Activated T-cell treated with anti-CD3 and anti-CD28 coated beads, Interleukin-2, amount 50 U/mL, for 4 hours (primary cell): ENCODE data around the gene PRKCA. TPM values are rescaled to one million over a fixed set of nuclear protein-coding genes. Genes with fewer than 3 reads are reported as not detected.

Source experiments
- ATAC-seq, 2 donors: fragments of 200-7000 bp; cut with Tn5 transposase; one replicate each; pipeline ENCODE4 v1.10.0; 2021
- DNase-seq: peaks from one replicate; pipeline ENCODE4 v3.0.0-alpha.2; 2020
- H3K27me3 Mint-ChIP-seq: one replicate; pipeline ENCODE4 v1.8.0; 2021; ENCODE audit warnings: low read depth, mixed read lengths
- H3K36me3 Mint-ChIP-seq: one replicate; pipeline ENCODE4 v1.8.0; 2022; ENCODE audit warnings: mixed read lengths; ENCODE audit not compliant: insufficient read depth
- H3K4me1 Mint-ChIP-seq: one replicate; pipeline ENCODE4 v1.8.0; 2021; ENCODE audit warnings: low read depth, mixed read lengths
- H3K4me3 Mint-ChIP-seq: one replicate; pipeline ENCODE4 v1.8.0; 2021; ENCODE audit warnings: mild to moderate bottlenecking, moderate library complexity, mixed read lengths
- H3K9me3 Mint-ChIP-seq: one replicate; pipeline ENCODE4 v1.8.0; 2021; ENCODE audit warnings: mixed read lengths
- total RNA-seq, 3 donors: library from RNA; stranded (reverse); gene quantifications; one replicate each; pipeline ENCODE4 v1.2.1, GENCODE V29; 2021

The PRKCA gene
- total RNA-seq, 3 donors from 2014 or later, result 79.4 to 114 (median 95.3) TPM

GRCh38 chr17:66420961-66421371 lies 118.6 kb downstream of the PRKCA start:
- Mint-ChIP-seq H3K27me3 (no peaks in the 10 kb centered on the region), H3K9me3 (no peaks in the 10 kb centered on the region), H3K4me3 (no peak overlapping the region), H3K4me1 (peaks cover 67% of the 10 kb centered on the region), H3K36me3 (no peaks in the 10 kb centered on the region)
- DNase-seq (no peak), ATAC-seq (peak; percentile 41 to 51)

- no peaks in the 10 kb centered on the region for H3K27me3 Mint-ChIP-seq
- no peak for DNase-seq
Measured at GRCh38 chr17:66422186-66422585, 119.8 kb downstream of the PRKCA start.

GRCh38 chr17:66423056-66423955 lies 120.9 kb downstream of the PRKCA start:
- no peak for DNase-seq
- peak in 1 of 2 donors; percentile 35 for ATAC-seq
- H3K4me3 Mint-ChIP-seq, result no peak overlapping the region
- H3K27me3 Mint-ChIP-seq, result no peaks in the 10 kb centered on the region
- H3K36me3 Mint-ChIP-seq, result no peaks in the 10 kb centered on the region
- H3K9me3 Mint-ChIP-seq, result no peaks in the 10 kb centered on the region
- H3K4me1 Mint-ChIP-seq, result peaks cover 65% of the 10 kb centered on the region

More at GRCh38 chr17:66422186-66422585, 119.8 kb downstream of the PRKCA start:
- no peak for ATAC-seq
- Mint-ChIP-seq H3K4me1 (peaks cover 67% of the 10 kb centered on the region), H3K36me3 (no peaks in the 10 kb centered on the region), H3K9me3 (no peaks in the 10 kb centered on the region), H3K4me3 (no peak overlapping the region)

- Mint-ChIP-seq H3K9me3 (no peaks in the 10 kb centered on the region), H3K4me3 (no peak overlapping the region), H3K36me3 (no peaks in the 10 kb centered on the region), H3K4me1 (peaks cover 72% of the 10 kb centered on the region), H3K27me3 (no peaks in the 10 kb centered on the region)
- no peak for DNase-seq
- ATAC-seq, result peak in 1 of 2 donors; percentile 24
Measured at GRCh38 chr17:66425756-66426396, 123.5 kb downstream of the PRKCA start.

- peak; percentile 18 for DNase-seq
- ATAC-seq, result peak; percentile 84
- Mint-ChIP-seq H3K36me3 (no peaks in the 10 kb centered on the region), H3K4me1 (peaks cover 70% of the 10 kb centered on the region), H3K9me3 (no peaks in the 10 kb centered on the region), H3K27me3 (no peaks in the 10 kb centered on the region), H3K4me3 (no peak overlapping the region)
Measured at GRCh38 chr17:66426397-66427033, 124.1 kb downstream of the PRKCA start.

- H3K4me1 Mint-ChIP-seq, result peaks cover 70% of the 10 kb centered on the region
- H3K4me3 Mint-ChIP-seq, result no peak overlapping the region
- H3K36me3 Mint-ChIP-seq, result no peaks in the 10 kb centered on the region
- no peak for DNase-seq
- H3K9me3 Mint-ChIP-seq, result no peaks in the 10 kb centered on the region
- no peak for ATAC-seq
- no peaks in the 10 kb centered on the region for H3K27me3 Mint-ChIP-seq
Measured at GRCh38 chr17:66427134-66427533, 124.7 kb downstream of the PRKCA start.

- Mint-ChIP-seq H3K27me3 (no peaks in the 10 kb centered on the region), H3K4me3 (no peak overlapping the region), H3K4me1 (peaks cover 75% of the 10 kb centered on the region), H3K36me3 (no peaks in the 10 kb centered on the region), H3K9me3 (no peaks in the 10 kb centered on the region)
- DNase-seq (no peak), ATAC-seq (no peak)
Measured at GRCh38 chr17:66429680-66430079, 127.3 kb downstream of the PRKCA start.

- no peak for DNase-seq
- ATAC-seq, result no peak
- no peaks in the 10 kb centered on the region for H3K36me3 Mint-ChIP-seq
- no peaks in the 10 kb centered on the region for H3K9me3 Mint-ChIP-seq
- peaks cover 62% of the 10 kb centered on the region for H3K4me1 Mint-ChIP-seq
- no peaks in the 10 kb centered on the region for H3K27me3 Mint-ChIP-seq
- no peak overlapping the region for H3K4me3 Mint-ChIP-seq
Measured at GRCh38 chr17:66430846-66431795, 128.7 kb downstream of the PRKCA start.

GRCh38 chr17:66431910-66432309 lies 129.5 kb downstream of the PRKCA start:
- no peak for ATAC-seq
- H3K9me3 Mint-ChIP-seq, result no peaks in the 10 kb centered on the region
- H3K36me3 Mint-ChIP-seq, result no peaks in the 10 kb centered on the region
- peaks cover 56% of the 10 kb centered on the region for H3K4me1 Mint-ChIP-seq
- H3K4me3 Mint-ChIP-seq, result no peak overlapping the region
- no peak for DNase-seq
- H3K27me3 Mint-ChIP-seq, result no peaks in the 10 kb centered on the region

- H3K4me1 Mint-ChIP-seq, result peaks cover 54% of the 10 kb centered on the region
- H3K4me3 Mint-ChIP-seq, result no peak overlapping the region
- no peaks in the 10 kb centered on the region for H3K9me3 Mint-ChIP-seq
- no peaks in the 10 kb centered on the region for H3K27me3 Mint-ChIP-seq
- DNase-seq (no peak), ATAC-seq (no peak)
- H3K36me3 Mint-ChIP-seq, result no peaks in the 10 kb centered on the region
Measured at GRCh38 chr17:66432411-66432957, 130.1 kb downstream of the PRKCA start.

- Mint-ChIP-seq H3K4me1 (peaks cover 56% of the 10 kb centered on the region), H3K4me3 (no peak overlapping the region), H3K36me3 (peaks cover 1% of the 10 kb centered on the region), H3K27me3 (no peaks in the 10 kb centered on the region), H3K9me3 (no peaks in the 10 kb centered on the region)
- ATAC-seq (no peak), DNase-seq (no peak)
Measured at GRCh38 chr17:66432996-66433551, 130.7 kb downstream of the PRKCA start.

- no peaks in the 10 kb centered on the region for H3K27me3 Mint-ChIP-seq
- no peak overlapping the region for H3K4me3 Mint-ChIP-seq
- ATAC-seq (no peak), DNase-seq (no peak)
- H3K36me3 Mint-ChIP-seq, result peaks cover 1% of the 10 kb centered on the region
- peaks cover 48% of the 10 kb centered on the region for H3K4me1 Mint-ChIP-seq
- H3K9me3 Mint-ChIP-seq, result no peaks in the 10 kb centered on the region
Measured at GRCh38 chr17:66435182-66435581, 132.8 kb downstream of the PRKCA start.

GRCh38 chr17:66436631-66437030 lies 134.2 kb downstream of the PRKCA start:
- H3K36me3 Mint-ChIP-seq, result peaks cover 1% of the 10 kb centered on the region
- ATAC-seq (no peak), DNase-seq (no peak)
- H3K27me3 Mint-ChIP-seq, result no peaks in the 10 kb centered on the region
- no peaks in the 10 kb centered on the region for H3K9me3 Mint-ChIP-seq
- no peak overlapping the region for H3K4me3 Mint-ChIP-seq
- H3K4me1 Mint-ChIP-seq, result peaks cover 45% of the 10 kb centered on the region
